ENCODE results near the gene PI16.

Gene PI16, protein sequence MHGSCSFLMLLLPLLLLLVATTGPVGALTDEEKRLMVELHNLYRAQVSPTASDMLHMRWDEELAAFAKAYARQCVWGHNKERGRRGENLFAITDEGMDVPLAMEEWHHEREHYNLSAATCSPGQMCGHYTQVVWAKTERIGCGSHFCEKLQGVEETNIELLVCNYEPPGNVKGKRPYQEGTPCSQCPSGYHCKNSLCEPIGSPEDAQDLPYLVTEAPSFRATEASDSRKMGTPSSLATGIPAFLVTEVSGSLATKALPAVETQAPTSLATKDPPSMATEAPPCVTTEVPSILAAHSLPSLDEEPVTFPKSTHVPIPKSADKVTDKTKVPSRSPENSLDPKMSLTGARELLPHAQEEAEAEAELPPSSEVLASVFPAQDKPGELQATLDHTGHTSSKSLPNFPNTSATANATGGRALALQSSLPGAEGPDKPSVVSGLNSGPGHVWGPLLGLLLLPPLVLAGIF

DNA sequence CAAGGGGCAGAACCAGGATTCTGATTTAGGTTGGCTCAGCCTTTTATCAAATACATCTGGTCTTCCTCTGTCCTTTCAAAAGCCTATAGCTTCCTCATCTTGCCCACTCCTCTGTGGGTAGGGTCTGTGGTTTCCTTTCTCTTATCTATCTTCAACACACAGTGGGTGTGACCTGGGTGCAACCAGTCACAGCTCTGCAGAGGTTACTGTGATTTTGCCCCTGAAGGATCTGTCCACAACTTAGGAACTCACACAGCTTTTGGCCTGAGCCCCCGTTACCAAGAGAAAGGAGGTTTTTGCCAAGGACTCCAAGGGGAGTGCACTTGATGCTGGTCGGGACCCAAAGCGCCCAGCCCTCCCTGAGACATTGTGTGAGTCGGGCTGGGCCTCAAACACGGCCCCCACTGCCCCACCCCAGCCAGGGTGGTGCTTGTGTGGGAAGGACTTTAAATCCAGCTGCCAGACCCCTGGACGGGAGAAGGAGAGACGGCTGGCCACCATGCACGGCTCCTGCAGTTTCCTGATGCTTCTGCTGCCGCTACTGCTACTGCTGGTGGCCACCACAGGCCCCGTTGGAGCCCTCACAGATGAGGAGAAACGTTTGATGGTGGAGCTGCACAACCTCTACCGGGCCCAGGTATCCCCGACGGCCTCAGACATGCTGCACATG, at the start of gene PI16:
Gene PI16, plus strand, starts transcription at position 477 of the 670 bp plus-strand sequence. Its CDS starts 23 bp downstream, at position 500.
- DNase-seq (ENCODE audit: low spot score): no peak

DNA sequence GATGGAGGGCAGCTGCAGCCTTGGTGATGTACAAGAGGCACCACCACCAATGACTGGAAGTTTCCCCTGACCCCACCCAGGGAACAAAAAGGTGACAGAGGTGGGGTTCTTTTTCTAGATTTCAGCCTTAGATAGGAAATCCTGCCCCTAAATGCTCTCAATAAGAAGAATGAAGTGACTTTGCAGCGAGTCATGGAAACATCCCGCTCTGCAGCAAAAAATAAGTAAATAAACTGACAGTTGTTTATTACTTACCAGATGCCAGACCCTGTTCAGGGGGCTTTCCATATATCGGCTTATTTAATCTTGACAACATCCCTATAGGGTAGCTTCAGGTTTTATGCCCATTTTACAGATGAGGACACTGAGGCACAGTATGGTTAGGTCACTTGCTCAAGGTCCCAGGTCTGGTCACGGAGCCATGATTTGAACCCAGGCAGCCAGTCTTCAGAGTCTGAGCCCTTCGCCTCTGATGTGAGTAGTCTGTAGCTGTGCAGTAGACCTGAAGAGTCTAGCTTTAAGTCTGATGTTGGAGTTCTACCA, 49.6 kb upstream of the PI16 start:
- no peak for DNase-seq (ENCODE audit: low spot score)

DNA sequence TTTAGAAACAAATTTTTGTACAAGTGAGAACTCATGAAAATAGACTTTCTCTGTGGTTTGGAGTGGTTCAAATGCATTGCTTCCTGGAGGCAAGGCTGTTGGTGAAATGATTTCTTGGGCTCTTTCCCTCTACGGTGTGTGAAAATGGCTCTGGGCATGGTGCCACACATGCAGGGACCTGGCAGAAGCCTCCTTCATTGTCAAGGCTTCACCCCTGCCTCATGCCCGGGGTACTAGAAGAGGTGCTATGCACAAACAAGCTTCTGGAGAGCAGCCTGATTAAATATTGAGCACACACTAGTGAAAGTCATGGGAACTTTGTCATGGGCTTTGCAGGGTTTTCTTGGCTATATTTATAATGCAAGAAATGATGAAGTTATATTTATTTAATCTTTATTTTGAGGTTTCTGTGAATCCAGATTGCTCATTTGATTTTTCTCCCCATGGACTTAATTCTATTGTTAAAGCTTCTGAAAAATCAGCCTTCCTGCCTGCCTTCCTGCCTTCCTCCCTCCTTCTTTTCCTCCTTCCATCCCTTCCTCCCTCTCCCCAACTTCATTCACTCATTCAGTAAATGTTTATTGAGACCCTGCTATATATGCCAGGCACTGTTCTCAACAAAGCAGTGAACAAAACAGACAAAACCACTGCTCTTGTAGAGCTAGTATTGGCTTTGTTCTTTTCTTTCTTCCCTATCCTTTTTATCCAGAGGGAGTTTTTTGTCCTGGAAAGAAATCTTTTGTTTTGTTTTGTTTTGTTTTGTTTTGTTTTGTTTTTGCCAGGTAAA, 47.8 kb upstream of the PI16 start:
- no peak for DNase-seq (ENCODE audit: low spot score)

DNA sequence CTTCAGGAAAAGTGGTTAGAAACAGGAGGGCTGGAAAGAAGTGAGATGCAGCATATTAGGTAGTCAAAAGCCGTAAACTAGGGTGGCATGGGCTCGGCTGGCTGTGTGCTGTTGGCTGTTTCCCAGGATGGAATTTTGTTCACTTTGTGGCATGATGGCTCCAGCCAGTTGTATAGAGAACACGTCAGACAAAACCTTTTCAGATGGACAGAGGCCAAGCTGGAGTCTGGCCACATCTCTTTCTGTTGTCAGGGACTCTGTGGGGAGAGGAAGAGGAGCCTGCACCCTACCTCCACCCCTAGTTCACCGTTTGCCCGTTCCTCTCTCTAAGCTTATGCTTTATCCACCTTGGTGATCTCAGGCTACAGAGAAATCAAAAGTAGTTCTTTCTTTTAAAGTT, 46.8 kb upstream of the PI16 start:
- no peak for DNase-seq (ENCODE audit: low spot score)

DNA sequence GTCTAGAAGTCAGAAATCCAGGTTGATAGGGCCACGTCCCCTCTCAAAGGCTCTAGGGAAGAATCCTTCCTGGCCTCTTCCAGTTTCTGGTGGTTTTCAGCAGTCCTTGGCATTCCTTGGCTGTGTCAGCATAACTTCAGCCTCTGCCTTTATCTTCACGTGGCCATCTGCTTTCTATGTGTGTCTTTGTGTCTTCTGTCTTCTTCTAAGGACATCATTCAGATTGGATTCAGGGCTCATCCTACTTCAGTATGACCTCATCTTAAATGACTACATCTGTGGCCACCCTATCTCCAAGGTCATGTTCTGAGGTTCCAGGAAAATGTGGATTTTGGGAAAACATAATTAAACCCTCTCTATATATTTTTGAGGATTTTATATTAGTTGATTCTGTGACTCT, 45.8 kb upstream of the PI16 start:
- DNase-seq (ENCODE audit: low spot score): no peak

DNA sequence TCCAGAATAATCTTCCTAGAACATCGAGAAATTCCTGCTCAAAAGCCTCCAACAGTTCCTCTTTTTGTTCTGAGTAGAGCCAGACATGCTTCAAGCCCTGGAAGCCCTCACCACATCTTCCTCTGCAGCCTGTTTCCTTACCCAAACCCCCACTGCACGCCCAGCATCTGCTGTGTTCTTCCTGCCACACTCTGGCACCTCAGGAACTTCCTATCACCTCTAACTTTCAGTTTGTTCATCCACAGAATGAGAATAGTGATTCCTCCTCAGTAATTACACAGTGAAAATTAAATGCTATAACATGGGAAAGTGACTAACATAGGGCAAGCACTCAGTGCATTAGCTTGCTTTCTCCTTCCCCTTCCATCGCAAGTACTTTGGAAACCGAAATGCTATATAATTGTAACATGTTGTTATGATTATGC, 42.5 kb upstream of the PI16 start:
- no peak for DNase-seq (ENCODE audit: low spot score)

DNA sequence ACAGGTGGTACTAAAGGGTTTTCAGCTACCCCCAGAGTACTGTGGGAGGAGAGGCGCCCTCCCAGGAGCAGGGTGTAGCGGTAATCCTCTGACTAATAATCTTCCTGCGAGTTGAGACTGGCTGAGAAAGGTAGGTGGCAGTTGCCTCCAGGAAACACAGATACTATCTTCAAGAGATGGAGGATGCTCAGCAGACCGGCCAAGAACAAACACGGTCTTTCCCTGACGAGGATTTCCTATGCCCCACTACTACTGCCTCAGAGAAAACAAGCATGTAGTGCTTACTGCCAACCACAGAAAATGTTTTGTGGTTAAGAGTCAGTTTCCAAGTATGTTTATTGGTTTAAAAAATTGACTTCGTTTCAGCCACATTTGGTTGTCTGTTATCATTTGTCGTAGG, 42.0 kb upstream of the PI16 start:
- DNase-seq (ENCODE audit: low spot score): no peak

DNA sequence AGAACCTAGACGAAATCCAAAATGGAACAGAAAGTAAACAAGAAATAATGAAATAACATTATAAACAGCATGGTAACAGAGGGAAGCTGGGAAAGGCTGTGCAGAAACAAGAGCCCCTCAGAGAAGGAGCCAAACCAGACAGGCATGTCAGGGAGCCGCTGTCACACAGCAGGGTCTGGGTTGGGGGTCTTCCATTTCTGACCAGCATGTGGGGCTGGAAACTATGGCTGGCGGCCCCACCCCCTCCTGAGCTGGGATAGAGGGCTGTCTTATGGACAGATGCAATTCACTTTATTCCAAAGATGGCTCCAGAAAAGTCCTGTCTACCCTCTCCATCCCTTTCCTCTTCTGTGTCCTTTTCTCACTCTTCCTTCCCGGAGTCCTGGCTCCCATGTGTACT, 41.5 kb upstream of the PI16 start:
- no peak for DNase-seq (ENCODE audit: low spot score)

DNA sequence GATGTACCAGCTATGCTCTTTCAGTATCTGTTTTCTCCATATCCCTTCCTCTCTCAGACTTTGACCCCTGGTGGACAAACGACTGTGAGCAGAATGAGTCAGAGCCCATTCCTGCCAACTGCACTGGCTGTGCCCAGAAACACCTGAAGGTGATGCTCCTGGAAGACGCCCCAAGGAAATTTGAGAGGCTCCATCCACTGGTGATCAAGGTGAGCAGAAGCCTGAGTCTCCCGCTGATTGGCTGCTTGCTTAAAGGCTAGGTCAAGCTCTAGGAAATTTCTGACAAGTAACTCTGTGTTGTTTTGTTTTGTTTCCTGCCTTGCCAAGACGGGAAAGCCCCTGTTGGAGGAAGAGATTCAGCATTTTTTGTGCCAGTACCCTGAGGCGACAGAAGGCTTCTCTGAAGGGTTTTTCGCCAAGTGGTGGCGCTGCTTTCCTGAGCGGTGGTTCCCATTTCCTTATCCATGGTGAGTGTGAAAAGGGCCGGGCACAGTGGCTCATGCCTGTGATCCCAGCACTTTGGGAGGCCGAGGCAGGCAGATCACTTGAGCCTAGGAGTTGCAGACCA, 40.2 kb upstream of the PI16 start:
- peak; percentile 46 for DNase-seq (ENCODE audit: low spot score)

DNA sequence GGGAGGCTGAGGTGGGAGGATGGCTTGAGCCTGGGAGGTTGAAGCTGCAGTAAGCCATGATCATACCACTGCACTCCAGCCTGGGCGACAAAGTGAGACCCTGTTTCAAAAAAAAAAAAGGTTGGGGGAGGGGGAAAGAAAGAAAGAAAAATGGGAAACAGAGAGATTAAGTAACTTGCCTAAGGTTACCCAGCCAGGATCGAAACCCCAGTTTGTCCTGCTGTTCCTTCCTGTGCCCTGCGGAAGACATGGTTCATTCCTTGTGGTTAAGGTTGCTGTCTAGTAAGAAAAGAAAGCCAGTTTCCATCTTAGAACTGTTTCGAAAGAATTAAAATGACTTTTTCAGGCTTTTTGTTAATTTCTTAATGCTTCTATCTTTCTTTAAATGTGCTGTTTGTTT, 38.9 kb upstream of the PI16 start:
- DNase-seq (ENCODE audit: low spot score): no peak

DNA sequence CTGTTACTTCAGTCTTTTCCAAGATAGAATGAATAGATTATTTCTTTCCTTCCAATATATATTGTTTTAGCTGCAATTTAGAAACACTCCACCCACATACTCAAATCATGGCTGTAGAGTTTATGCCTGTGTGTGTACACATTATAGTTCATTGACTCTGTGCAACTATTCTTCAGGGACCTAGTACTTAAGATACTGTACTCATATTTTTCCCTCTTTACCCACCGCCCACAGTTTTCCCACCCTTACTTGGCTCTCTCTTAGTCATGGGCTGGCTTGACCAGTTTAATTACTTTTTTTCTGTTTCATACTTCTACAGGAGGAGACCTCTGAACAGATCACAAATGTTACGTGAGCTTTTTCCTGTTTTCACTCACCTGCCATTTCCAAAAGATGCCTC, 38.4 kb upstream of the PI16 start:
- no peak for DNase-seq (ENCODE audit: low spot score)

DNA sequence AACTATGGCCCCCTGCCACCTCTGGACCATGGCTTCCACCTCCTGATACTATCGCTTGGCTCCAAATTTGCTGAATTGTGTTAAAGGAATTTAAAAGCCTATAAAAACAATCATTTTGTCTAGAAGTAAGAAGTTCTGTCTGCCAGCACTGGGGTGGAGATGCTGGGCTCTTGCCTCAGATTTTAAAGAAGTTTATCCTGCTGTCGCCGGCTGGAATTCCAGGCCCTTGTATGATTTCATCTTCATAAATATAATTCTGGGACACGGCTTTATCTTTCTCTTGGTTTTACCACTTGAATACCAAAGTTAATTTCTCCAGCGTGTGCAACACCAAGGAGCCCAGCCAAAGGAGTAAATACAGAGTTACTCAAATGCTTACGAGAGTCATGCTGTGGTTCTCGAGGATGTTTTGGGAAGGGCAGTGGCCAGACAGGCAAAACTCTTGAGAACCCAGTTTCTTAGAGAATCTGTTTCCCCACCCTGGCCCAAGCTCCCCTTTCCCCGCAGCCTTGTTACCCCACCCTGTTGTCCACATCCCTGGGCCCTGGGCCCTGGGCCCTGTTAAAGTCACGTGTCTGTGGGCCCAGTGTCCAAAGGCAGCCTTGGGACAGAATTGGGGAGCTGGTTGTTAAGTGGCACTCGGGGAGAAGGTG, 36.9 kb upstream of the PI16 start:
- DNase-seq (ENCODE audit: low spot score): no peak

DNA sequence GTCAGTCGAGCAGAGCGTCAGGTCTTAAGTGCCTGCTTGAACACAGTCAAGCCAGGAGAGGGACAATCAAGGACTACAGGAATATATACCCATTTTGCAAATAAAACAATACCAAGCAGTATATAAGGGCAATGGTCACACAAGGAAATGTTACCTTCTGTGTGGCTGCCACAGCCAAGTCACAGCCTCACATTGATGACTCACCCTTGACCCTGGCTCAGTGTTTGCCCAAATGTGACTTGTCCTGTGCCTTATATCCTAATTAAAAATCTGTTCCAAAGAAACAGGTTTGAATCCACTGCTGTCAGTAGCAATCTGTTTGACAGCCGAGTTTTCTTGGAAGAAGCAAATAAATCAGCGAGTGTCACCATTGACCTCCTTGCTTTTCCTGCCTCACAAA, 34.5 kb upstream of the PI16 start:
- no peak for DNase-seq (ENCODE audit: low spot score)

DNA sequence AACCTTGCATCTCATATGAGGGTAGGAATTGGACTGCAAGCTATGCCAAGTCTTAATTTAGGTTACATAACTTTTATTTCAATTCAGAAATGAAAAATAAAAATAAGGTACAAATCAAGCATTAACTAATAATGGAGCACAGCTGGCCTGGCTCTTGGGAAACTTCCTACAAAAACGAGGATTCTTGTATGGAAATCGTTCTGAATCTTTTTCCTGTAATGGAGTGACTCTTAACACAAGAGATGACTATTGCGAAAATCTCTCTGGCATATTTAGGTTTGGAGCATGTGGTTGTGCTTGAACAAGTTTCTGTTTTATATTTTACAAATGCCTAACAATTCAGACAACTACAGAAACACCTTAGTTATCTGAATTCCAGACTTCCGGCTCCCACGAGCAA, 34.0 kb upstream of the PI16 start:
- no peak for DNase-seq (ENCODE audit: low spot score)

DNA sequence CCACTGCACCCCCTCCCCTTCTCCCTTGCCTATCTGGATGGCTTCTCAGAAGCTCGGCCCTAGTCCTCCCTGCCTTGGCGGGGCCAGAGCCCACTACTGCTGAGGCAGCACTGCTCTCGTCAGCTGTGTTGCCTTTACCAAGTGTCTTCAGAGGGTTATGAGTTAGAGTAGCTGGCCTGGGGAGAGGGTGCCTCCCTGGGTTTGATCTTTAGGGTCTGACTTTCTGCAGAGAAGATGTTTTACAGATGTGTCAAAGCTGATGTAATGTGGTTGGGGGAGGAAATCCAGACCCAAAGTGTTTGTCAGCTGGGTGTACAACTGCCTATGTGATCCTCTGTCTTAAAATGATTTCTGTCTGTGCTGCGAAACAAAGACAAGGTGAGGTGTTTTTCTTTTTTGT, 30.4 kb upstream of the PI16 start:
- DNase-seq (ENCODE audit: low spot score): no peak

DNA sequence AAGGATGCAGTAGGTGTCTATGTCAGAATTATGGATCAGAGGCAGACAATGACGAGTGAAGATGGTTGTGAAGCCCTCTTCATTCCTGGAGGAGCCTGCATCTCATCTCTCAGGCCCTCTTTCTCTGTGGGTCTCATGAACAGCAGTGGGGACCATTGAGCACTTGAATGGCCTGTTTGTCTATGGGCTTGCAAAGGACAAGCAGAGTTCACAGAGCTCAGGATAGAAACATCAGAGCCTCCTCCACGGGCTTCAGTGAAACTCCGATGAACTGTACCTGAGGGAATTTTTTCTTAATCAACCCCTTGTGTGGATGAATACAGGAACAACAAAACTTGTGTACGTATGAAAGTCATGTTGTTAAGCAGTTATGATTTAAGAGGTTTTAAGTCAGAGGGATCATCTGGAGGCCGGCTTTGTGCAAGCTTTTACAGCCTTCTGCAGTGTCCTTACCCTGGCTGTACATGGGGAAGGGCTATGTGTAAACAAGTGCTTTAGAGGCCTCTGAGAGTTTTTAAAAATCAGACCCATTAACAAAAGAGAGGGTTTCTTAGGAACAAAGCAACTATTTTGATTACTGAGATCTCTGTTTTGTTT, 29.7 kb upstream of the PI16 start:
- DNase-seq (ENCODE audit: low spot score): no peak

DNA sequence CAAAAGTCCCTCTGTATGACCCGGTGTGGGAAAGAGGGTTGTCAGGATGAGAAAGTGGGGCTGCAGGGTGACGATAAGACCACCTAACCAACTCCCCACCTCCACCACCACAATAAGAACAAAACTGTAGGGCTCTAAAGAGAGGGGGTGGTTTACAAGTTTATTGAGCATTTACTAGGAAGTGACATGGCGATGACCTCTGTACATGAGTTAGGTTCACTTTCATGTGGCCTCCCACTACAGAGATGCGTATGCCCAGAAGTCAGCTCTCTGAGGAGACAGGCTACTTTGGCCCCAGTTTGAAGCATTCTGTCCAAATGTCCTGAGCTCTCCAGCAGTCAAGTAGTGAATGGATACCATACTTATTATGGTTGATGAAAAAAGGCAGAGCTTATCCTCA, 28.7 kb upstream of the PI16 start:
- DNase-seq (ENCODE audit: low spot score): no peak

DNA sequence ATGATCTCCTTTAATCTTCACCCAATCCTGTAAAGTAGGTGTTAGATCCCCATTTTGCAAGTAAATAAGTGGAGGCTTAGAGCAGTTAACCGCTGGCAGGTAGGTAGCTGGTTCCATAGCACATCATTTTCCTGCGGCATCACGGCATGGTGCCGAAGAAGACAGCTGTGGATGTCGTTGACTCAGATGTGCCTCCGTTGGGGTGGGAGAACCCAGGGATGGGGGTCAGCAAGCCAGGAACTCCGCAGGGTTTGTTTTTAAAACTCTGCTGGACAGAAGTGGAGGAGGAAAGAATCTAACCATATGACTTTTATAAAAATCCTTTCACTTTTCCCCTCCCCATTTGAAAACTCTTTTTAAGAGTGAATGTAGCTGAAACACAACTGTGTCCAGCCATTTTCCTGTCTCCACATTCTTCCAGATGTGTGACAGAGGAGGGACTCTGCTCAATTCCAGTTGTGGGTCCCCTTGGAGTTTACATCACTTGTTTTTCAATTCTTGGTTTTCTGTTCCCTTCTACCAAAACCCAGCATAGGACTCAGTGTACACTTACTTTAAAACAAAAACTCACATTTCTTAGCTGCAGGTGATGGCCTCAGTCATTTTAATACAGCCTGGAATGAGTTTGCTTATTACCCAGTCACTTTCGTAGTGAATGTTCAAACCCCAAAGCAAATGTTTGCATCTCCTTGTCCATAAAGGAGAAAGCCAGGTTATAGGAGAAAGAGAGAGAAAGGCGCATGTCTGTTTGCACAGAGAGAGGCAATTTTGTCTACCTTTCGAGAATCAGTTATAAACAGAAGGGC, 27.6 kb upstream of the PI16 start:
- no peak for DNase-seq (ENCODE audit: low spot score)

DNA sequence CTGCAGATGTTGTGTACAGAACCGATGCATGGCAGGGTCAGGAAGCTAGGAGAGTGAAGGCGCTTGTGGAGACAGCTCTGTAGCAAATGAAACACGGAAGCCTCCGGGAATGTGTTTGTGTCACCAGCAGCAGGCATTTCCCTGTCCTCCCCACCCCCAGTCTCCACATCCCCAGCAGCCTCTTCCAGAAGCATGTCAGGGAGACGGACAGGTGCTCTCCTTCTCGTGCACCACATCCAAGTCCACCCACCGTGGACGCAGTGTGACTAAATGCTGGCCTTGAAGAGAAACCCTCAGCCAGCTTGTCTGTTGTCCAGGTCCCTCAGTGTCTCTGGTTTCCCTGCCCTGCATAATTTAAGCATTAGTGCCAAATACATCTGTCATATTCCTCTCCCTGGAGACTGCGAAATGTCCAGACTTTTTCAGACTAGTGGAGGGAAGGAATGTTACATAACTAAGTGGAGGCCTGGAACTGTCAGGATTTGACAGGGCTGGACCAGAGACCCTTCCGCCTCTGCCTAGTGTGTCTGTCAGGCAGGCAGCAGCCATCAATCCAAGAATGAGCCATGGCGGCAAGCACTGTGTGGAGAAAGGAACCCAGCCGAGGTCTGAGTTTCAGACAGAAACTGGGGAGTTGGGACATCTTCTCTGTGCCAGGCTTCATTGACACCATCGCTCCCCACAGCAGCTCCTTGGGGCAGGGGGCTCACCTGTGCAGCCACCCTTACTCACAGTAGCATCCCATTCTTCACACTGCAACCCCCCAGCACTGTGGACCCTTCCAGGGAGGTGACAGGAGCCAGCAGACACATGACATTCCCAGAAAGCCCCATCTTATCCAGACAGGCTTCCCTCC, 26.6 kb upstream of the PI16 start:
- DNase-seq (ENCODE audit: low spot score): no peak

DNA sequence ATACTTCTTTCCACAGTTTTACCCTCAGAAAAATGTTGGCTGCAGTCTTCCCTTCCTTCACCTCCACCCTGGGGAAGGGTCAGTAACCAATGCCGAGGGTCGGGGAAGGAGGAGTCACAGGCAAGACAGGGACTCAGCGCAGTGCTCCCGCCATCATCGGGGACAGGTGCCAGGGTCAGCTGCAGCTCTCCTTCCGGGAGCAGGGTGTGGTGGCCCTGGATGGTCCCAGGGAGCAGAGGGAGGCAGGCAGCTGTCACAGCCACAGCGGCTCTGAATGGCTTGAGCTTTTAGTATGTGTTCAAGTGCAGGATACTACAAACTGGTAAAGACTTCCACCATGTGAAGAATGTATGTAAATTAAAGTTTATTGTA, 26.0 kb upstream of the PI16 start:
- DNase-seq (ENCODE audit: low spot score): no peak
